Type B pancreatic cell (in vitro differentiated cells): ENCODE data around the gene RANBP3. TPM values are rescaled to one million over a fixed set of nuclear protein-coding genes. Genes with fewer than 3 reads are reported as not detected.
"Not testable (repeated sequence)": the region's sequence is repeated elsewhere in the genome, so short reads cannot be mapped to it uniquely, and the experiment has no call there.

Experiments used
- DNase-seq: peaks from one replicate; pipeline ENCODE4 v3.0.0; 2021; ENCODE audit warnings: mixed read lengths; ENCODE audit not compliant: unreplicated experiment; ENCODE audit errors: extremely low spot score
- H3K27ac Mint-ChIP-seq: 2 replicates; pipeline ENCODE4 v1.8.0; 2021; ENCODE audit warnings: mild to moderate bottlenecking, mixed read lengths
- H3K27me3 Mint-ChIP-seq: 2 replicates; pipeline ENCODE4 v1.8.0; 2021; ENCODE audit warnings: mixed read lengths
- H3K36me3 Mint-ChIP-seq: 2 replicates; pipeline ENCODE4 v1.8.0; 2021; ENCODE audit warnings: mixed read lengths
- H3K4me1 Mint-ChIP-seq: one replicate; pipeline ENCODE4 v1.8.0; 2021; ENCODE audit warnings: mixed read lengths; ENCODE audit not compliant: unreplicated experiment
- H3K4me3 Mint-ChIP-seq: 2 replicates; pipeline ENCODE4 v1.8.0; 2021; ENCODE audit warnings: mild to moderate bottlenecking, mixed read lengths
- H3K9me3 Mint-ChIP-seq: 2 replicates; pipeline ENCODE4 v1.8.0; 2021; ENCODE audit warnings: mixed read lengths
- CTCF ChIP-seq: fragments of 200-600 bp; sonication (generic); conservative IDR thresholded peaks from 2 replicates; pipeline ENCODE4 v1.5.0; 2021; ENCODE audit warnings: antibody characterized with exemption, mild to moderate bottlenecking
- total RNA-seq: library from RNA; stranded (reverse); gene quantifications from 2 replicates; pipeline ENCODE4 v1.2.1, GENCODE V29; 2021; ENCODE audit warnings: low replicate concordance

RANBP3 gene
- total RNA-seq, 1 donor from 2014 or later, result 92.4 TPM

GRCh38 chr19:6011794-6012193 lies 33.9 kb upstream of the RANBP3 start:
- H3K9me3 Mint-ChIP-seq, result no peaks in the 10 kb centered on the region
- H3K27me3 Mint-ChIP-seq, result peaks cover 3% of the 10 kb centered on the region
- H3K4me1 Mint-ChIP-seq, result peaks cover 3% of the 10 kb centered on the region
- no peak for TF ChIP-seq CTCF
- H3K27ac Mint-ChIP-seq, result no peak overlapping the region
- DNase-seq, result no peak
- H3K36me3 Mint-ChIP-seq, result no peaks in the 10 kb centered on the region
- no peak overlapping the region for H3K4me3 Mint-ChIP-seq

GRCh38 chr19:6011206-6011605 lies 33.3 kb upstream of the RANBP3 start:
- no peak for TF ChIP-seq CTCF
- no peak for DNase-seq
- Mint-ChIP-seq H3K4me1 (no peaks in the 10 kb centered on the region), H3K9me3 (no peaks in the 10 kb centered on the region), H3K36me3 (no peaks in the 10 kb centered on the region), H3K4me3 (no peak overlapping the region), H3K27ac (no peak overlapping the region), H3K27me3 (no peaks in the 10 kb centered on the region)

GRCh38 chr19:6010107-6010506 lies 32.2 kb upstream of the RANBP3 start:
- Mint-ChIP-seq H3K36me3 (no peaks in the 10 kb centered on the region), H3K4me1 (no peaks in the 10 kb centered on the region), H3K27me3 (no peaks in the 10 kb centered on the region), H3K9me3 (no peaks in the 10 kb centered on the region), H3K4me3 (no peak overlapping the region), H3K27ac (no peak overlapping the region)
- DNase-seq, result no peak
- no peak for TF ChIP-seq CTCF

DNA sequence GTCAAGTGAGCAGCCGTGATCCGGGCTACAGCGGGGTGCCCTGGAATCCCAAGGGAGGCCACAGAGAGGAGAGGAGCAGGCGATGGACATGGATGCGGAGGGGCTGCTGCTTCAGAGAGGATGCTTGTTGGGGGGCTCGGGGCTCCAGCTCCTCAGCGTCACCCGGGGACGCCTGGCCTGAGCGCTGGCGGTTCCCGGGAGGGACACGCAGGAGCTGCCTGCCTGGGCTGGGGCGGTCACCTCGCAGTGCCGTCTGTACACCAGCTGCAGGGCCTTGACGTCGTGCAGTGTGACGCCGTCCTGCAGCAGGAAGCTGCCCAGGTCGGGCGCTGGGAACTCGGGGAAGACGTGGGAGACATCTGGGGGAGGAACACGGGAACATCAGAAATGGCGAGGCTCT lies 29.9 kb upstream of the RANBP3 start:
- Mint-ChIP-seq H3K36me3 (no peaks in the 10 kb centered on the region), H3K27me3 (no peaks in the 10 kb centered on the region), H3K9me3 (no peaks in the 10 kb centered on the region), H3K27ac (no peak overlapping the region), H3K4me3 (no peak overlapping the region), H3K4me1 (no peaks in the 10 kb centered on the region)
- TF ChIP-seq CTCF, result no peak
- DNase-seq, result no peak

GRCh38 chr19:6006896-6007295 lies 29.0 kb upstream of the RANBP3 start:
- DNase-seq, result no peak
- no peaks in the 10 kb centered on the region for H3K36me3 Mint-ChIP-seq
- no peaks in the 10 kb centered on the region for H3K9me3 Mint-ChIP-seq
- H3K27me3 Mint-ChIP-seq, result no peaks in the 10 kb centered on the region
- H3K27ac Mint-ChIP-seq, result no peak overlapping the region
- no peak overlapping the region for H3K4me3 Mint-ChIP-seq
- no peaks in the 10 kb centered on the region for H3K4me1 Mint-ChIP-seq
- no peak for TF ChIP-seq CTCF

DNA sequence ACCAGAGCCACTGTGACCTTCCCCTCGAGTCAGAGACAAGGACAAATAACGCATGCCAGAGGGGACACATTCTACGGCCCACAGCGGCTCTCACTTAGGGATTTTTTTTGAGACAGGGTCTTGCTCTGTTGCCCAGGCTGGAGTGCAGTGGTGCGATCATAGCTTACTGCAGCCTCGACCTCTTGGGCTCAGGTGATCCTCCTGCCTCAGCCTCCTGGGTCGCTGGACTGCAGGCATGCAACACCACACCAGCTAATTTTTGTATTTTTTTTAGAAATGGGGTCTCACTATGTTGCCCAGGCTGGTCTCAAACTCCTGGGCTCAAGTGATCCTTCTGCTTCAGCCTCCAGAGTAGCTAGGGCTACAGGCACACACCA lies 28.1 kb upstream of the RANBP3 start:
- not testable (repeated sequence) for H3K4me1 Mint-ChIP-seq, H3K9me3 Mint-ChIP-seq, H3K36me3 Mint-ChIP-seq, H3K27me3 Mint-ChIP-seq, H3K4me3 Mint-ChIP-seq, H3K27ac Mint-ChIP-seq, DNase-seq
